Activated gamma-delta T cell treated with Interleukin-2 at 50 U/mL for 16 hours (primary cell): ENCODE data around the gene MAPK14.

Experiments used
- DNase-seq: peaks from one replicate; pipeline ENCODE4 v3.0.0-alpha.2; 2020

MAPK14 gene

DNA sequence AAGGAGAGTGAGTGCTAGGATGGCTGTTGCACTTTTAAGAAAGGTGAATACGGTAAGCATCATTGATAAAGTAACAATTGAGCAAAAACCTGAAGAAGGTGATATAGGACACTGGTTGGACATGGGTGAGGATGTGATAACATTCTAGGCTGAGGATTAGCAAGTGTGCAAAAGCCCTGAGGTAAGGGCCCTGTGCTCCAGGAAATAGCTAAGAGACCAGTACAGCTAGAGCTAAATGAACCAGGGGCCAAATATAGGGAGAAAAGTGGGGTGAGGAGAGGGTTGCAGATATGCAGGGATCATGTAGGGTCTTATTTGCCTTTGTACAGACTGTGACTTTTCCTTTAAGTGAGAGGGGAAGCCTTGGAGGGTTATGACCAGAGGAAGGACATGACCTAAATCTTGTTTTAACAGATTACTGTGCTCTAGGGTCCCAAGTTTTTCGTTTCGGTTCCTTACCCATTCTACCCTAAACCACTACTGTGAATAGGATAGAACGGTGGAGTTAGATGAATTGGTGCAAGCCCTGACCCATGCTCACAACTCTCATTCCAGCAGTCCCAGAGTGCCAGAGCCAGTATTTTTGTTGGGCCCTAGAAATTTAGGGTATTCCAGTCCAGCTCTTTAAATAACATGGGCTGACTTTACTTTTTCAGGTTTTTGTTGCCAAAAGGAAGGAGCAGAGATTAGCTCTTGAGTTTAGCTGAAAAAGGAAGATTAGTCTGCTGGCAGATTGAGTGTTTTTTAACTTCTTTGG, 10.7 kb downstream of the MAPK14 start:
- no peak for DNase-seq

DNA sequence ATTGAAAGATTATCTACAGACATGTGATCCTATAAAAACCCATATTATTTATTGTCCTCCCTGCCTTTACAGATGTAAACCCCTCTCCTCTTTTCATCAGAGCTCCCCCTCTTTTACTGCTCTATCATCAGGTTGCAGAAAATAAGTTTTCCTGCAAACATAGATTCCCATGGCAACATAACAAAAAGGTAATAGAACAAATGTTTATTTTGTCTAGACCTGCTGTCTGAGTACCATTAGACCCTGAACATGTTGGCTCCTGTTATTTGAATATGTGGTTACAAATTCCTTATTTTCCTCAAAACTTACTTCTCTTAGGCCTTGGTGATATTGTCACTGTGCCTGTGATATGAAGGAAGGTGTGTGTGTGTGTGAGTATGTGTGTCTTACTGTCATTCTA, 11.5 kb downstream of the MAPK14 start:
- no peak for DNase-seq

DNA sequence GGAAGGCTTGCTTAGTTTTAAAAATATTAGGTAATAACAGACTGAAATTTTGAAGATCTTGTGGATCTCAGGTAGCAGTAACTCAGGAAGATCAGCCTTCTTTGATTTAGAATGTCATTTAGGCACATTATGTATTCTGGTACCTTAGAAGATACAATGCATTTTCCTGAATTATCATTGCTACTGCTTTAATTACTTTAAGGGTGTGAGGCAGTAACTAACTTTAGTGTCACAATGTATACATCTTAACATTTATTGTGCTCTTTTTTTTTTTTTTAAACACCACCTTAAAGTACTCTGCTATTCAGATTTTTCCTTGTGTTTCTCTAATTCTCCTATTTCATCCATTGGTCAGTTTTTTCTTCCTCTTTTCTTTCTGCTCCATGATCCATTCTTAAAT, 13.3 kb downstream of the MAPK14 start:
- DNase-seq, result no peak

DNA sequence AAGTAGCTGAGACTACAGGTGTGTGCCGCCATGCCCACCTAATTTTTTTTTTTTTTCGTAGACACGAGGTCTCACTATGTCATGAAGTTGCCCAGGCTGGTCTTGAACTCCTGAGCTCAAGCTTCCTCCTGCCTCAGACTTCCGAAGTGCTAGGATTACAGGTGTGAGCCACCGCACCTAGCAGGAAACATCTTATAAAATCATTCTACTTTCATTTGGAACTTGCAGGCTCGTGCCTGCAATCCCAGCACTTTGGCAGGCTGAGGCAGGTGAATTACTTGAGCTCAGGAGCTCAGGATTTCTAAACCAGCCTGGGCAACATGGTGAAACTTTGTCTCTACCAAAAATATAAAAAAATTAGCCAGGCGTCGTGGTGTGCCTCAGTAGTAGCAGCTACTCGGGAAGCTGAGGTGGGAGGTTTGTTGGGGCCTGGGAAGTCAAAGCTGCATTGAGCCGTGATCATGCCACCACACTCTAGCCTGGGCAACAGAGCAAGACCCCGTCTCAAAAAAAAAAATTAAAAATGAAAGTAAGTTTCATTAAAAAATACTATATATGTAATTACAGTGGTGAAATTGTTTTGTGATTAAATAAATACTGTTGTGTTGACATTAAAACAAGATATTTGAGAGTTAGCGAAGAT, 15.1 kb downstream of the MAPK14 start:
- DNase-seq, result no peak

DNA sequence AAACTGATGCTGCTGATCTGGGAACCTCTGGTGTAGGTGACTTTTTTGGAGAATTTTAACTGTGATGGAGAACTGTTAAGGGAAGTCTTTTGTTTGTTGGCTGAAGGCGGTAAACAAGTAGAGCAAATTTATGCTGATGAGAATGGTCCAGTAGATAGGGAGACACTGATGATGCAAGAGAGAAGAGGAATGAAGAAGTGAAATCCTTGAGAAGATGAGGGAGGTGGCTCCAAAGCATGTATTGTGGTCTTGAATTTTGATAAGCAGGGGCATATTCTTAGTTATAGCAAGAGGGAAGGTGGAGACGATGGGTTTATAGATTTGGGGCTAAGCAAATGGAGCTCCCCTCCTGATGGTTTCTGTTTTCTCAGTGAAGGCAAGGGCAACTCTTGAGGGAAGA, 22.0 kb downstream of the MAPK14 start:
- DNase-seq, result no peak

DNA sequence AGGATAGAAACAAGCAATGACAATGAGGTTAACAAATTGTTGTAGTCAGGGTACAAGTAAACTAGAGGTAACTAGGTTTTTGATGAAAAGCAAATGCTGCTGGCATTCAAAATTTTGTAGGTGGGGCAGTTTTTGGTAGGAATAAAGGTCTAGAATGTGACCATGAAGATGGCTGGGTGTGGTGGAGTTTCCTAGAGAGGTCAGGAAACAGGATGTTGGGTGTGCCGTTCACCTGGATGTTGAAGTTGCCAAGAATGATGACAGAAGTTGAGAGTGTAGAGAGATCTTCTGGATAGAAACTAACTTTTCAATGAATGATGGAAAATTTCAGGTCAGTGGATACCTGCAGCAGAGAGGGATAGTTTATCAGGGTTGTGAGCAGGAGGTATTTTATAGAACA, 22.7 kb downstream of the MAPK14 start:
- no peak for DNase-seq

DNA sequence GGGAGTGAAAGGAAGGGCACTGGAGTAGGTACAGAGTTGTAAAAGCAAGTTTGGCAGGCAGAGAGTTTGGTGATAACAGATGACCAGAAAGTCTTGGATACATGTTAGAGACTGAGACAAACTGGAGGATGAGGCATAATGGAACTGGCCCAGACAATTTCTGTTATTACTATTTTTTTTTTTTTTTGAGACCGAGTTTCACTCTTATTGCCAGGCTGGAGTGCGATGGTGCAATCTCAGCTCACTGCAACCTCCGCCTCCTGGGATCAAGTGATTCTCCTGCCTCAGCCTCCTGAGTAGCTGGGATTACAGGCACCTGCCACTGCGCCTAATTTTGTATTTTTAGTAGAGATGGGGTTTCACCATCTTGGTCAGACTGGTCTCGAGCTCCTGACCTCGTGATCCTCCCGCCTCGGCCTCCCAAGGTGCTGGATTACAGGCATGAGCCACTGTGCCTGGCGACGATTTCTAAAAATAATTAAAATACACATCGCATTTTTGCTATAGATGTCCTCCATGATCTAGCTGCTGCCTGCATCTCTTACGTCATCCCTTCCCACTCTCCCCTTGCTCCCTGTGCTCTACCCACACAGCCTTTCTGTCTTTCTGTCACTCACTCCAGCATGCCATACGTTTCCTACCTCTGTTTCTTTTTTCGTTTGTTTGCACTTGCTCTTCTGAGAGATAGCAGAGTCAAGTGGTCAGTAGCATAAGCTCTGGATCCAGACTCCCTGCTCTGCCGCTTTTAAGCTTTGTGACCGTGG, 23.5 kb downstream of the MAPK14 start:
- no peak for DNase-seq

DNA sequence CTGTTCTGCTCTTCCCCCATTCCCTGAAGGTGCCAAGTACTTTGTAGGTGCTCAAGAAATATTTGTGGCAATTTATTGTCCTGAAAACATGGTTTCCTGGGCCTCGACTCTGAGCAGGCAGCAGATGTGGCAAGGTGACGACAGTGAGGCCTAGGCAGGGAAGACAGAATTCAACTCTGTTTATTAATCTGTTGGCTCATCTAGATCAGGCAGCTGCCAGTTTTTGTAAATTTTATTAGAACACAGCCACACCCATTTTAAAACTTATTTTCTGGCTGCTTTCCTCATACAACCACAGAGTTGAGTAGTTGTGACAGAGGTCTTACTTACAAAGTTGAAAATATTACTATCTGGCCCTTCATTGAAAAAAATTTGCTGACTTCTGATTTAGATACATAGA, 24.5 kb downstream of the MAPK14 start:
- DNase-seq, result no peak

DNA sequence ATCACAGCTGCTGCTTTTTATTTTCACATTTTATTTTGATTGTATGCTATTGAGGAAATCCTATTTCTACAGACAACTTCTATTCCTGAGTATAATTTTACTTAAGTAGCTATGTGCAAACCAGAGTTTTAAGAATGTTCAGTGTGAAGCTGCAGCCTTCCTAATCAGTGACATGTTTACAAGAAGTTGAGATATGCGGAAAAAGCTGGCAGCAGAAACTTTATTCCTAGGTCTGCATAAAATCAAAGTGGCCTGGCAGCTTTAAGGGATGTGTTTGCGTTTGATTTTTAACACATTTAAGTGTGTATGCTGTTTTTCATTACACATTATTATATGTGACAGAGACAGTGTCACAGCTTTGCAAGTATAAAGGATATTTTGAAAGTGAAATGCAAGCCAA, 26.3 kb downstream of the MAPK14 start:
- DNase-seq, result no peak

DNA sequence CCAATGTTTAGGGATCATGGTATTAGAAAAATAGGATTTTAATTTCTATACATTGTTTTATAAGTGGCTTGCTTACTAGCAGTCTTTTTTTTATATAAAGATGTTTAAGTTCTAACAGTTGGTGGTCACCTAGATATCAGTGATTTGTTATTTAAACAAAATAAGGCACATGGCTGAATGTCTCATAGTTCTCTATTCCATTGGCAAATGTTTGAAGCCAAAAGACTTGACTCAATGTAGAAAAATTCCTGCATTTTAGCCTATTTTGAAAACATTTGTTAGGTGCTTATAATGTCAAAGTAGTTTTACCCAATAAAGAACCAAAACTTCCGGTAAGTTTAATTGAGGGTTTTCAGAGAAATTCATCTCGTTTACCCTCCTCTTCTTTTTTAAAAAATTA, 26.8 kb downstream of the MAPK14 start:
- DNase-seq, result no peak

DNA sequence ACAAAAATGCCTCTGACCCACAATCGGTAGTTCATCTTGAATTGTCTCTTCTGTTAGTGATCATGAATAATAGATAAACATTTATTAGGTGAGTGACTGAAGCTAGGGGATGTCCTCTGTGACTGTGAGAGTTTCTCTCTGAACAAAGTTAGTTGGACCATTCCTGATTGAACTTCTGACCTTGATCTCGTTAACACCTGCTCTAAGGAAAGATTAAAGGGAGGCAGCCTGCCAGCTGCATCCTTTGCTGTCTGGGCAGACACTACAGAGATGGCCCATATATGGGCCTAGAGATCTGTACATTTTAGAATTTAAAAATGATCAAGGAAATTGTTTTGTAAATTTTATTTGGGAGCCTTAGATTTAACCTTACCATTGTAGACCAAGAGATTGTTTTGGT, 27.3 kb downstream of the MAPK14 start:
- DNase-seq, result no peak

DNA sequence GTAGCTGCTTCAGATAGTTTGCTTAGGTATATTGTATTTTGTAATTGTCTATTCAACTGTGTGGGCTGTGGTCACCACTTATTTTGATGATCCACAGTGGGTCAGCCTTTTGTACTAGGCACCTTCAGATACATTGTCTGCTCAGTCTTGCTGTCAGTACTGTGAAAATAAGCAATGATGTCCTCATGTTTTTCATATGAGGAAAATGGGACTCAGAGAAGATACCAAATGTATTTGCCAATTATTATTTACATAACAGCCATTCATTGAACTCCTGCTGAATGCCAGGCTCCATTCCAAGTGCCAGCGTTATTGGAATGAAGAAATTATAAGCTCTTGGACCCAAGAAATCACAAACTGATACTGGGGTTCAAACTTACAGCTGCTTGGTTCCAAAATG, 28.6 kb downstream of the MAPK14 start:
- no peak for DNase-seq

DNA sequence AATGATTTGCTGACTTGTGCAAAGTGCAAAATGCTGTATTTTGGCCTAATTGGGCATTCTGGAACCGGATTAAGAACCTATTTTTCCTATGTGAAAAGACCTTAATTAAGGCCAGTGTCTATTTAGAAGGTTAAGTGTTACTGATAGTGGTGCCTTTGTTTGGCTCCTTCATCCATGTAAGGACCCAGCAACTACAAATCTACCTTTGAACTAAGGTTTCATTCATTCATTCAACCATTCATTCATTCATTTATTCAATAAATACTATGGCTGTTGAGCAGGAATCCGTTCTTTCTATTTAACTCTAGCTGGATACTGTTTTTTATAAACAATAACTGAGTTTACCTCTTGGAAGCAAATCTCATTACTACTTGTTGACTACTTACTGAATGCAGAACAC, 33.6 kb downstream of the MAPK14 start:
- DNase-seq, result no peak

DNA sequence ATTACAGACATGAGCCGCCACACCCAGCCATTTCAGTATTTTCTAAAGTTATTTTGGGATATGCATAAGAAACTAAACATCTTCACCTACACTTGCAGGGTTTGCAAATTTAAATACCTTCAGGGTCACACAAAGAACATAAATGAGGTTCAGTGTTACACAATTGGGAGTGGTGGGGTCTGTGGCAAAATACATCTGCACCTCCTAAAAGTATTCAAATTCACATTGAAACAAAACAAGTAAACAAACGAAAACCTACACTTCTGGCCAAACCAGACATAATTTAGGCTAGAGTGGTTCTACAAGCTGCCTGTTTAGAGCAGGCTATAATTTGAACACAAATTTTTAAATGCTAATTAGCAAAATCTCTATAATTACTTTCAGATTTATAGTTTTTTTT, 34.6 kb downstream of the MAPK14 start:
- no peak for DNase-seq

DNA sequence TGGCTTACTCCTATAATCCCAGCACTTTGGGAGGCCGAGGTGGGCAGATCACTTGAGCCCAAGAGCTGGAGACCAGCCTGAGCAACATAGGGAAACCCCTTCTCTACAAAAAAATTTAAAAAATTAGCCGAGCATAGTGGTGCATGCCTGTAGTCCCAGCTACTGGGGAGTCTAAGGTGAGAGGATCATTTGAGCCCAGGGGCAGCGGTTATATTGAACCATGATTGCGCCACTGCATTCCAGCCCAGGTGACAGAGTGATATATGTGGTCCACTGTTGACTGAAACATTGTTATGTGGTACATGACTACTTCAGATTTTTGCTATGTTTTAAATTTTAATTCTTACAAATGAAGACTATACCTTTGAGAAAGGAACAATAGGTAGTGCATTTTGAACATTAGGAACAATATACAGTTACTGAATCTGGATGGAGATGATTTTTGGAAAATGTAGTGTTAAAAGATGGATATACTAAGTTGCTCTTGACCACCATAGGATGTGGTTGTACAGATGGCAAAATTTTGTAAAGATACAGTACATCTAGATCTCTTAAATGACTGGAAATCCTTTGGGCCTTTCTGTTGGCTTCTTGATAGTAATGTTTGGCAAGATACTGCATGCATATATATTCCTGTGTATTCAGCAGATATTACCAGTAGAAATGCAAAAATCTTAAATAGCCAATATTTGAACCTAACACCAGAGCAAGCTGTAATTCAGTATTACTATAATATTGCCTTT, 35.9 kb downstream of the MAPK14 start:
- DNase-seq, result no peak

DNA sequence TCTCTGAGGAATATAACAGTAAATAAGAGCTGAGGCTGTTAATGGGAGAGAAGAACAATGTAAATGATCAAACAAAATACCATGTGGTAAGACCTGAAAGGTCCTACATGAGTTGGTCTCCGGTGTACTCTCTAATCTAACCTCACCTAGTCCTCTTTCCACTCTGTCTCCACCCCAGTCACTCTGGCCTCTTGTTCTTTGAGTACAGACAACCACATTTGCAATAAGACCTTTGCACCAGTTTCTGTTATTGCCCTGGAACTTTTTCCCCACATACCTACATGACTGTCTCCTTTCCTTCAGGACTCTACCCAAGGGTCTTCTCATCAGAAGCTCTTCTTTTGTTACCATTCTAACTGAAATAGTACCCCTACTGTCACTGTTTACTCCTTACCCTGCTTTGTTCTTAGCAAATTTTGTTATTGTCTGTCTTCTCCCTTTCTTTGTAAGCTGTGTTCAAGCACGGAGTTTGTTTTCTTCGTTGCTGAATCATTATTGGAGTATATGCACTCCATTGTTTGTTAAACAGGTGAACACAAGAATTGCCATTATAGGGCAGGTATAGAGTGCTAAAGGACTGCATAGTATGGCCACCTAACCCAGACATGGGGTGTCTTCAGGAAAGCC, 37.3 kb downstream of the MAPK14 start:
- no peak for DNase-seq

DNA sequence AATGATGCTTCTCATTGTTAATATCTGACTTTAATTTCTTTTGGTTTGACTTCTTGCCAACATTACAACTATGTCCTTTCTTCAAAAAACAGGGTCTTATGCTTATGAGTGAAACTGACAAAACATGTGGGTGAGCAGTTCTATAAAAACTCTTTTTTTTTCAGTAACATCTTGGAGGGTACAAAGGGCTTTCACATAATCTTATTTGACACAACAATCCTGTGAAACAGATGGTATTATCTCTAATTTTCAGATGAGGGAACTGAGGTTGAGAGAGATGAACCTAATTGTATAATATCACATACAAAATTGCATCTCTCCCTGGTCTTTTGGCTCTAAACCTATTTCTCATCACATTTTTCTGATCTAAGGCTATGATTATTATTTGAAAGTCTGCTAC, 38.3 kb downstream of the MAPK14 start:
- DNase-seq, result no peak

DNA sequence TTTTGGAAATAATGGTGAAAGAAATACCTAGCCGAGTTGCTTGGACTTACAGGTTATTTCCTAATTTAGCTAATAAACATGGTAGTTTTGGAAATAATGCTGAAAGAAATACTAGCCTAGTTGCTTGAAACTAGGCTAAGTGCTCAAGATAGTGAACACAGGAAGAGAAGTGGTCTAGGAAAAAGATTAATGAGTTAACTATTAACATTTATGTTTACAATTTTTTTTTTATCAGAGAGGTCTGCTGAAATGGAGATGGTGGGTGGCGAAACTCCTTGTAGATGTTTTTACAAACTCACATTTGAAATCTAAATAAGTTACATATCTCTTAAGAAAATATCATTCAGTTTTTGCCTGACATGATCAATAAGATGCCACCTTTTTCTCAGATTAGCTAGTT, 39.2 kb downstream of the MAPK14 start:
- DNase-seq, result no peak

DNA sequence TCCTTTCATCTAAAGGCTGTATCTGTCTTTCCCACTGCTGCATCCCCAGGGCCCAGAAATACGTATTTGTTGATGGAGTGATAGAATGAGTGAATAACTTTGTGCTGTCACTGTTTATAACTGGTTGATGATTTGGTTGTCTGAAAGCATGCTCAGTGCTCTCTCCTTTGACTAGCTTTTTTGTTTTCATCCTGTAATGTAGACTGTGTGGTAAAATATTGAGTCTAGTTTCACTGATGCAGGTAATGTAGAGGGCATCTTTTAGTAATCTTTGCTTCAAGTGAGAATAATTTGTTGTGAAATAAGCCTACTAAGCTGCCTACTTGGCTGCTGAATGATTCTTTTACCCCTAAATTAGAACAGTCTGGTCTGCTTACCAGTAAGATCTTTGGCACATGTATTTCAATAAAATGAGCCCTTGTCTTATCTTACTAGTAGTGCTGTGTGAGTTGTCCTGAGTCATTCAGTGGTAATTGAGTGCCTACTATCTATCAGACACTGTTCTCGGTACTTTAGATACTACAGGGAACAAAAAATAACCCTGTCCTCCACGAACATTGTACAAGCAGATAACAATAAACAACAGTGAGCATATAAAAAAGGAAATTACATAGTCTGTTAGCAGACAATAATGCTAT, 39.9 kb downstream of the MAPK14 start:
- DNase-seq, result no peak

DNA sequence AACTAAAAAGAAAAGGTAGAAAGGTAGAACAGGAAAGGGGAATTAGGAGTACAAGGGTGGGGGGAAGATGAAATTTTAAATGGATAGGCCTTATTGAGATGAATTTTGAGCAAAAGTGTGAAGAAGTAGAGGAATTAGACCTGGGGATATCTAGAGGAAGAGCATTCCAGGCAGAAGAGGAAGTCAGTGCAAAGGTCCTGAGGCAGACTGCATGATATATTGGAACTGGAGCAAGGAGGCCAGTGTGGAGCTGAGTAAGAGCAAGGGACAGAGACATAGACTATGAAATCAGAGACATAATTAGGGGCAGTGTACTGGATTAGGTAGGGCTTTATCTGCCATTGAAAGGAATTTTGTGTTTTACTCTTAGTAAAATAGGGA, 40.4 kb downstream of the MAPK14 start:
- no peak for DNase-seq

DNA sequence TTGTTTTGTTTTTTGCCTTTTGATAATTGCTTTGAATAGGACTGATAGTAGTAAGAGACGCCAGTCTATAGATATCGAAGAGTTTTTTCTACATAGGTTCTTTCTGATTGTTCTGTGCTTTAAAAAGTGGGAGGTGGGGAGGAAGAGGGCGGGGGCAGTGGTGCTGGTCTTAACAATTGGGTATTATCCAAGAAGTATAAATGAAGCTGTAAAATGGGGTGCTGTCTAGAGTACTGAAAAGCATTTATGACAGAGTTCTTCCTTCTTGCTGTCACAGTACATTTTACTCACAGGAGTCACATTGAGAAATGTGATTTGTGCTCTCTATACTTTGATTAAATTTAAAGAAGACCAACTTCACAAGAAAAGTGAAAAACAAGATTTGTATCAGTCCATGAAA, 41.0 kb downstream of the MAPK14 start:
- DNase-seq, result no peak

DNA sequence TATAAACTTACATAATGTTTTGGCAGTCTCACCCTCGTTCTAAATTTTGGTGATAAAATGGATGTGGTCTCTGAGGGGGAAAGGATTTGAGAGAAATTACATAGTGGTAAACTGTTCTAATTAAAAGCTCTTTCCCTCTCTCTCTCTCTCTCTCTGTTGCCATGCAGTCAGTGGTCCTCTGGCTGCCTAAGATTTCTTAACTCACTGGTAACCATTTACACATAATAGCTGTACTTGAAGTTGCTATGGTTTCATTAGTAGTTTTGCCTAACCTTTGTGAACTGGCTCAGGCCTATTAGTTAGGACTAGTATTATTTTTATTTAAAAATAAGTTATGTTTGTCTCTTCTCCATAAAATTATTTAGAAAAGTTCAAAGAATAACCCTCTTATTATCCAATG, 42.0 kb downstream of the MAPK14 start:
- no peak for DNase-seq

DNA sequence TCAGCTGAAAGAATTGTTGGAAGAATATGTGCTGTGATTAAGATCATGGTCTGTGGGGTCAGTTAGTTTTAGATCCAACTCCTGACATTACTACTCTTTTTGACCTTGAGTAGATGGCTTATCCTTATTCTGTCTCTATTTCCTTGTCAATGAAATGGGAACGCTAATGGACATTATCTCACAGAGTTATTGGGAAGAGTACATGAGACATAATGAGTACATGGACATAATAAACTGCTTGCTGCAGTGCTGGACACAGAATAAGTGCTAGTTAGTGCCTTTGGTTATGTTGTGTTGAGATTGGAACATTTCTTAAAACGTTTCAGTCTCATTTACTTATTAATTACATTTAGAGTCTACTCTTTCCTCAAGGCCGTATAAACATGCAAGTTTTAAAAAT, 42.6 kb downstream of the MAPK14 start:
- DNase-seq, result no peak
